HEK293T (cell line): ENCODE results near the gene PLXNA2.

Source experiments
- CTCF ChIA-PET: fragments of 350-600 bp; formaldehyde crosslinking; extraction: SDS; loops from one replicate; lab custom pipeline; 2021; ENCODE audit warnings: antibody characterized with exemption, inconsistent platforms; lab: Yijun Ruan, JAX
- POLR2A ChIA-PET: fragments of 350-600 bp; formaldehyde crosslinking; extraction: SDS; loops from one replicate; lab custom pipeline; 2020; ENCODE audit warnings: antibody characterized with exemption, inconsistent platforms; lab: Yijun Ruan, JAX
- DNase-seq: peaks from one replicate; pipeline ENCODE4 v3.0.0; 2012; ENCODE audit warnings: mixed read lengths; ENCODE audit errors: extremely low spot score
- ARNT ChIP-seq: fragments of 450-650 bp; IDR thresholded peaks from 2 replicates; pipeline ENCODE4 v1.6.1; 2017; ENCODE audit warnings: mild to moderate bottlenecking
- BHLHE40 ChIP-seq: fragments of 450-650 bp; IDR thresholded peaks from 2 replicates; pipeline ENCODE4 v1.6.1; 2016; ENCODE audit warnings: mild to moderate bottlenecking, moderate library complexity, borderline replicate concordance
- CTBP1 ChIP-seq: fragments of 450-650 bp; IDR thresholded peaks from 2 replicates; pipeline ENCODE4 v1.6.1; 2016; ENCODE audit warnings: borderline replicate concordance
- ELF4 ChIP-seq: fragments of 450-650 bp; IDR thresholded peaks from 2 replicates; pipeline ENCODE4 v1.6.1; 2017; ENCODE audit warnings: antibody characterized with exemption
- FOXA1 ChIP-seq: fragments of 450-650 bp; IDR thresholded peaks from 2 replicates; pipeline ENCODE4 v1.6.1; 2016; ENCODE audit warnings: mild to moderate bottlenecking
- FOXK2 ChIP-seq: fragments of 450-650 bp; IDR thresholded peaks from 2 replicates; pipeline ENCODE4 v1.6.1; 2016; ENCODE audit warnings: mild to moderate bottlenecking
- FOXM1 ChIP-seq: fragments of 450-650 bp; IDR thresholded peaks from 2 replicates; pipeline ENCODE4 v1.6.1; 2017; ENCODE audit warnings: mild to moderate bottlenecking, borderline replicate concordance
- HDGF ChIP-seq: fragments of 450-650 bp; IDR thresholded peaks from 2 replicates; pipeline ENCODE4 v1.6.1; 2017; ENCODE audit warnings: antibody characterized with exemption, borderline replicate concordance
- L3MBTL2 ChIP-seq: fragments of 450-650 bp; conservative IDR thresholded peaks from 2 replicates; pipeline ENCODE4 v1.6.1; 2016; ENCODE audit warnings: mild to moderate bottlenecking
- LEF1 ChIP-seq: fragments of 450-650 bp; IDR thresholded peaks from 2 replicates; pipeline ENCODE4 v1.6.1; 2017; ENCODE audit warnings: mild to moderate bottlenecking, borderline replicate concordance
- NFRKB ChIP-seq: fragments of 450-650 bp; IDR thresholded peaks from 2 replicates; pipeline ENCODE4 v1.6.1; 2016; ENCODE audit warnings: mild to moderate bottlenecking, moderate library complexity
- PKNOX1 ChIP-seq: fragments of 450-650 bp; IDR thresholded peaks from 2 replicates; pipeline ENCODE4 v1.6.1; 2016
- SP1 ChIP-seq: fragments of 450-650 bp; IDR thresholded peaks from 2 replicates; pipeline ENCODE4 v1.6.1; 2017
- SUZ12 ChIP-seq: fragments of 450-650 bp; IDR thresholded peaks from 2 replicates; pipeline ENCODE4 v1.6.1; 2016; ENCODE audit warnings: mild to moderate bottlenecking
- TARDBP ChIP-seq: fragments of 450-650 bp; IDR thresholded peaks from 2 replicates; pipeline ENCODE4 v1.6.1; 2016
- ZNF384 ChIP-seq: fragments of 450-650 bp; IDR thresholded peaks from 2 replicates; pipeline ENCODE4 v1.6.1; 2016

The PLXNA2 gene

DNA sequence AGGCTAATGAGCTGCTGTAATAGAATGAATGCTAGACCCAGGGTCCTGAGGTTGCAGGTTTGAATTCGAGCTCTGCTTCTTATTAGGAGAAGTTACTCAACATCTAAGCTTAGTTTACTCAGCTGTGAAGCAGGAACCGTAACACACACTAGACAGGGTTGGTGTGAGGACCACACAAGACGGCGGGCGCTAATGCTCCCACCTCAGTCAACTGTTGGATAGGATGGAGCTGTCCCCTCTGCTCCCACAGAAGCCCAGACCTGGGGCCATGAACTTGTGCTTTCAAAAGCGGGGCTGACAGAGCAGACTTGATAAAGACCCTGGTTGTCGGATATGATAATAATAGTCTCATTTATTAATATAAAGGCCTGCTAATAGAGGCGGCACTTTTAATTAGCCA, 234.9 kb downstream of the PLXNA2 start:
- no peak for DNase-seq
- ChIA-PET CTCF (interaction anchor here (0.6 to 2.0 kb wide), 2 partner anchors 11 to 13 kb away, joined by 3 to 5 read pairs; no protein-coding TSS in a partner anchor), POLR2A (no interaction called here)
- TF ChIP-seq FOXM1 (no peak), SUZ12 (no peak), TARDBP (no peak), ELF4 (no peak), PKNOX1 (no peak), HDGF (no peak), FOXK2 (no peak), L3MBTL2 (no peak), ZNF384 (no peak), FOXA1 (no peak), ARNT (no peak), BHLHE40 (no peak), SP1 (no peak), CTBP1 (no peak), NFRKB (no peak), LEF1 (no peak)

GRCh38 chr1:208008534-208008933, 235.7 kb downstream of the PLXNA2 start:
- no peak for DNase-seq
- TF ChIP-seq LEF1 (no peak), NFRKB (no peak), FOXA1 (no peak), CTBP1 (no peak), TARDBP (no peak), PKNOX1 (no peak), SP1 (no peak), ELF4 (no peak), FOXM1 (no peak), L3MBTL2 (no peak), ZNF384 (no peak), ARNT (no peak), SUZ12 (no peak), HDGF (no peak), FOXK2 (no peak)
- ChIA-PET CTCF (interaction anchor here (0.9 to 2.5 kb wide), 4 partner anchors 11 to 124 kb away, joined by 5 to 11 read pairs (median 6); no protein-coding TSS in a partner anchor), POLR2A (no interaction called here)

DNA sequence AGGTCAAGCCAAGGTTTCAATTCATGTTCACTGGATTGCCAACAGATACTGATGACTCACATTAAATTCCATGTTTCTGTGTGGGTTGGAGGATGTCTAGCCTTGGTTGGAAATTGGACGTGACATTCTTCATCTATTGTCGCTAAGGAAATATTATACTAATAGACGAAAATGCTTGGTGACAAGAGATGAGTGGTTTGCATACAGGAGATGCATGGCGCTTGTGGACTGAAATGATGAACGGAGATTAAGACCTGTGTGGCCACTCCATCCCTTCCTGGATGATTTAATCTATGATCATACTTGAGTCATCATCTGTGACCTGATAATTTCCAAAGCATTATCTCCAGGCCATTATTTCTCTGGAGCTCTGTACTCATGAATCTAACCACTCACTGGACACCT, 236.2 kb downstream of the PLXNA2 start:
- CTCF ChIA-PET = interaction anchor here (0.9 to 2.5 kb wide), 4 partner anchors 10 to 123 kb away, joined by 5 to 11 read pairs (median 6); no protein-coding TSS in a partner anchor
- POLR2A ChIA-PET = no interaction called here
- TF ChIP-seq ELF4 (no peak), FOXK2 (no peak), ARNT (no peak), FOXA1 (no peak), SP1 (no peak), BHLHE40 (no peak), FOXM1 (no peak), NFRKB (no peak), TARDBP (no peak), LEF1 (no peak), L3MBTL2 (no peak), ZNF384 (no peak), CTBP1 (no peak), PKNOX1 (no peak), SUZ12 (no peak), HDGF (no peak)
- DNase-seq = no peak

DNA sequence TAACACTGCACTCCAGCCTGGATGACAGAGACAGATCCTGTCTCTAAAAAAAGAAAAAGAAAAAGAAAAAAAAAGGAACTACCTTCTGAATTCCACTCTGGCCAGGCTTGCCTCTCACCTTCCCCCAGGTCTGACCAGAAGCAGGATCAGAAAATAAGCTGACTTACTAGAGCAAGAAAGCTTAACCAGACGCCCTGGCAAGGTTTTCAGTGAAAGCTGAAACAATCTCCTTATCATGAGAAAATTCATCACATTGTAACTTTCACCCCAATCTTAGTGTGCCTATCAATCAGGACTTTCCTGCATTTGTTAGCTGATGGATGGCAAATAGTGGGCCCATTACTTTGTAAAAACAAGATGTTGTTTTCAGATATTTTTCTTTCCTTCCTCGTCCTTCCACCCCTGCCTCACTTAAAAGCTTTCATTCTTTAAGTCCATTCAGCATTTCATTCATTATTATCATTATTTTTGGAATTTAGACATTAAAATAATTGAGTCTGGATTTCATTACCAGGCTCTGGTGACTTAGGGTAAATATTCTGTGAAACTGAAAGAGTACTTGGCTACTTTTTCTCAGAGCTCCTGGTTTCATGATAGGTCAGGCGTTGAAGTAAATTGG, 236.8 kb downstream of the PLXNA2 start:
- POLR2A ChIA-PET = no interaction called here
- no peak for DNase-seq
- CTCF ChIA-PET = interaction anchor here (0.9 to 2.5 kb wide), 4 partner anchors 9 to 123 kb away, joined by 5 to 11 read pairs (median 6); no protein-coding TSS in a partner anchor
- no peak for TF ChIP-seq ELF4
- no peak for TF ChIP-seq CTBP1
- TF ChIP-seq FOXK2 = no peak
- no peak for TF ChIP-seq ARNT
- no peak for TF ChIP-seq FOXA1
- no peak for TF ChIP-seq L3MBTL2
- no peak for TF ChIP-seq SP1
- TF ChIP-seq ZNF384 = no peak
- TF ChIP-seq HDGF = no peak
- no peak for TF ChIP-seq FOXM1
- no peak for TF ChIP-seq SUZ12
- TF ChIP-seq TARDBP = no peak
- no peak for TF ChIP-seq PKNOX1
- TF ChIP-seq LEF1 = no peak
- no peak for TF ChIP-seq BHLHE40
- TF ChIP-seq NFRKB = no peak
